GM18499 (cell line): ENCODE results near the gene USH2A.

ENCODE experiments used
- ATAC-seq: cut with Tn5 transposase; IDR thresholded peaks from one replicate; pipeline ENCODE4 v1.9.1; 2021; ENCODE audit warnings: moderate number of reproducible peaks; ENCODE audit not compliant: insufficient read depth, unreplicated experiment

USH2A gene

DNA sequence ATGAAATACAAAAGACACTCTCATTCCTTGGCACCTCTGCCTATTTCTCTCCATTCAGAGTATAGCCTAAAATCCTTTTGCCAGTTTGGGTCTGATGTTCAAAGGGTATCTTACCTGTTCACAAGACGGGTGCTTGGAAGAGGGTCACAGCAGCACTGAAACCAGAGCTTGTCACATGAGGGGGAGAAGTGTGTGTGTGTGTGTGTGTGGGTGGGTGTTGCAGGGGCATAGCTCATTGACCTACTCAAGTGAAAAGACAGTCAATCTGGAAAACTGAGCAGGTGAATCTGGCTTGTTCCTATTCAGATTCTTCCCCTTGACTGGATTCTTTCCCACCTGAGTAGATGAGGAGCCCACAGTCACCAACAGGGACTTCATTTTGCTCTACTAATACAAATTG is 792.2 kb downstream of the USH2A start:
- ATAC-seq = no peak

DNA sequence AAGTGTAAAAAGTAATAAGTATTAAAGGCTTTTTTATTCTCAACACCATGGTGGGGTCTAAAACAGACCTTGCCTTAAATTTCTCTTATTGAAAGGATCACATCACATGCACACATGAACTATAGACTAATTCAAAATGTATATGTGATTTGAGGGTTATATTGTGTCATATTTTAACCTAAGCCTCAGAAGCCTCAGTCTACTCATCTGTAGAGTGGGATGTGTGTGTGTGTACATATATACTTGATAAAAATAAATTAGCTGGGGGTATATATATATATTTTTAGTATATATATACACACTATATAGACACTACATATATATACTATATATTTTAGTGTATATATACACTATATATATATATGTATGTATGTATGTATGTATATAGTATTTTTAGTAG is 797.3 kb downstream of the USH2A start:
- no peak for ATAC-seq

DNA sequence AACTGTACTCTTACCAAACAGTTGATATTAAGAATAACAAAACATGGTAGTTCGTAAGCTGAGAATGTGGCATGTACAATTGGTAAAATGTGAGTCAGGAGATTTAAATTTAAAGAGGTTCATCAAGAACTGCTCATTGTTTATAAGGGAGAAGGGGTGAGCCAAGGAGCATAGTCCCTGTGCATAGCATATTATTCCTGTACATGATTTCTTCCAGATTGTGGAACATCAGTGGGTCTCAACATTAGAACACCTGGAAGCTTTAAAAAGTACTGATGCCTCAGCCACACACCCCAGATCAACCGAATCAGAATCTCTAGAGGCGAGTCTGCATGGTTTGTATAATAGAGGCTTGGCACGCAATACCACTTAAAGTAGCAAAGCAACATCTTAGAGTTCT is 800.1 kb downstream of the USH2A start:
- ATAC-seq = no peak

DNA sequence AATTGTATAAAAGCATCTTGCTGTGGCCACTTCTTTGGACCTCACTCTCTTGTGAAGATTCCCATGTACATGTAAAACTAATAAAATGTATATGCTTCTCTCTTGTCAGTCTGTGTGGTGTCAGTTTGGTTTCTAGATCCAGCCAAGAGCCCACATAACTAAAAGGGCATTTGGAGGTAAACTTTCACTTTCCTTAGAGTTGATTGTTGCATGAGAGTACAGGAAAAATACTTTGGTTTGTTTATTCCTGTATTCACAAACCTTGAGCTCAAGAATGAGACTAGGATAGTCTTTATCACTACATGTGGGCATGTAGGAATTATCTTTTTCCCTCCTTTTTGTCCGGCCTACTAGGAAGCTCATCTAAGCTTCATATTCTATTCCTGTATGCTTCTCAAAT is 805.3 kb downstream of the USH2A start:
- ATAC-seq = no peak

DNA sequence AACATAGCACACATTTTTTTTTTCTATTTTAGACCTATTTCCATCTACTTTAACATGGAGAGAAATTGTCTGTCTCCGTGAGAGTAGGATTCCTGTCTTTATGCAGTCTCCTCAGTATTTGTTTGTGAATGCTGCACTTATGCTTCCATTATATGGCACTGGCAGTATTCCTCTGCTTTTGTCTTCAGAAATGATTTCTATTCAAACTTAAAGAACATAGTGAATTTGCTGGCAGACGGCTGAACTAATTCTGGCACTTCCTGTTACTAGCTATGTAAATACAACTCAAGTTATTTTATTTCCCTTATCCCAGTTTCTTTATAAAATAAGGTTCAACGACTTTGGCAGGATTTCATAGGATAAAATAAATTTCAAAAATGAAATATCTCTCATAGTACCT is 810.9 kb downstream of the USH2A start:
- ATAC-seq = no peak

DNA sequence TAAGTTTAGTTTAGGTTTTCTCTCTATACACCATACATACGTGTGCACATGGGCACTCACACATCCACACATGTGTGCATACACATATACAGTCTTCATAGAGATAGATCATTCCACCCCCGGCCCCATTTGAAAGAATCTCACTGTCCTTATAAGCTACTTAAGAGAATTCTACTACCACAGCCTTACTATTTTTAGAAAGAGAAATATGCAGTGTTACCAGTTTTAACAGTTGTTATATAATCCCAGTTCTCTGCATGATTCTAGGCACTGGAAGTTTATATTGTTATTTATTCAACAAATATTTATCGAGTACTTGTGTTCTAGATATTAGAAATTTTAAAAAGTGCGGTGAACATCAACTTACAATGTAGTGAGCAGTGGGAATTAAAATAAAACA is 814.6 kb downstream of the USH2A start:
- no peak for ATAC-seq

DNA sequence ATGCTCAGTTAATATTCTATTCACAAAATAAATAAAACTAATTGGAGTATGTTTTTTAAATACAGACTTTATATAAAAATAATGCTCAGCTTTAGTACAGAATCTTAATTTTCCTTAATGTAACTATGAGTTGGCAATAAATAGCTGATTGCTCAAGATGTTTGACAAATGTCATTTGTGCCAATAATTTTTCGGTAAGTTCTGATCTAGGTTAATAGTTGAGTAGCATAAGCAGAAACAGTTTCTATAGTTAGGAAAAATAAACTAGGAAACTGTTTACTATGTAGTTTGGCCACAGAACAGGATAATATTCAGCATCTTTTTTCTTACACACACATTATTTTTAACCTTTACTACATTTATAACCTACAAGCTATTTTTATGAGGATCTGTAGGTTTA is 815.8 kb downstream of the USH2A start:
- ATAC-seq = no peak

DNA sequence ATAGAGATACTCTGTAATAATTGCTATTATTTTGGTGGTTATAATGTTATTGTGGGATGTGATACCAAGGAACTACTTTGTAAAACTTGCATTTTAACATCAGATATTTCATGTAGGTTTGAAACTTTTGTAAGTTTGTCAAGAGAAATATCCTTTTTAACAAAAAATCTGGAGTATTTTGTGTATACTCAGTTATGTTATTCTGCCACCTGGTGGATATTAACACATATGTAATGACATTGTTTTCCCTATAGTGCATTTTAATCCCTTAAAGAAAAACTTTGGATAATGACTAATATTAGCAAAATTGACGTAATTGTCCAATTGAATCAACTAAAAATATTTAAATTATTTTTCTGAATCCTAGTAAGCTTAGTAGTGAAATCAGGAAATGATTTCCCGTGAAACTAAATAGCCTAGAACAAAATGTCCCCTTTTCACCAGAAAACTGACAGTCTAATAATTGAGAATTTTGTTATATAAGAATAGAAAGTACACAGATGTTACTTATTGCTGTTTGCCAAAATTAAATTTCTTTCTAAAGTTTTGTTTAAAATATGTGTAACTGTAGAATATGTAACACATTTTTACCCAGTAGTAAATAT is 816.6 kb downstream of the USH2A start:
- ATAC-seq = no peak

DNA sequence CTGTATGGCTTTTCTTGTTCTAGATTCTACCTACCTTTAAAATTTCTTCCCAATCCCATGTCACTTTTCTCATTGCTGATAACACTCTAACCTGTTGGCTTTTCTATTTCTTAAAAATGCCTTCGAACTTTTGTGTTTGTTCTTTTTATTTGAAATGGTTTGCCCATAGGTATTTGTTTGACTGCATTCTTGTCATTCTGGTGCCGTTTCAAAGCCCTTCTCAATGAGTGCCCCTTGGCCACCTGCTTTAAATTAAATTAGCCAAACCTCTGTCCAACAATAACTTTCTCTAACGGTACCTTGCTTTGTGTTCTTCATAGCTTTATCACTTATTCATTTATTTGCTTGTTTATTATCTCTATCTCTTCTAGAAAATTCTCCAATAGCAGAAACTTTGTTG is 817.2 kb downstream of the USH2A start:
- no peak for ATAC-seq

DNA sequence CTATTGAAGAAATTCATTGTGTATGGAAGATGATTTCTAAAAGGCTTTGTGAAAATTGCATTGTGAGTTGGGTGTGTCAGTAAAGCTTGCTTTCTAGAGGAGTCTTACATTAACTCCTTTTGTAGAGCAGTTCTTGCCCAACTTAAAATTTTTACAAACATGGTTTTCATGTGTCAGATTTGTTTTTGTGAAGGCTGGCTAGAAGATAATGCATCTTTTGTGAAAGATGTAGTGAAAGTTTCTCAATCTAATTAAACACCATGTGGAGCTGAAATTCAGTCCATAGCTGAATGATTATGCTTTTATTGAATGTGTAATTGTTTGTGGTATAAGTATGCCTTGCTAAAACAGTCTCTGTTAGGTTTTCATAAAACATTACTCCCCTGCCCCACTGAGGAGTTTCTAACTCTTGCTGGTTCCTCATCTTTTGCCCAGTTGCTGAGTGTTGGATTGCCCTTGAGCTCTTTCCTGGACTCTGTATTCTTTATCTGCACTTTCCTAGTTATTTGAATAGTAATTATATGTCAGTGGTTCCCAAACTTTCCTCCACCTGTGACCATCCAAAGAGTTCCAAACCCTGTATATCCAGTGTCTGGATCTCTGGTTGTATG is 818.1 kb downstream of the USH2A start:
- no peak for ATAC-seq

DNA sequence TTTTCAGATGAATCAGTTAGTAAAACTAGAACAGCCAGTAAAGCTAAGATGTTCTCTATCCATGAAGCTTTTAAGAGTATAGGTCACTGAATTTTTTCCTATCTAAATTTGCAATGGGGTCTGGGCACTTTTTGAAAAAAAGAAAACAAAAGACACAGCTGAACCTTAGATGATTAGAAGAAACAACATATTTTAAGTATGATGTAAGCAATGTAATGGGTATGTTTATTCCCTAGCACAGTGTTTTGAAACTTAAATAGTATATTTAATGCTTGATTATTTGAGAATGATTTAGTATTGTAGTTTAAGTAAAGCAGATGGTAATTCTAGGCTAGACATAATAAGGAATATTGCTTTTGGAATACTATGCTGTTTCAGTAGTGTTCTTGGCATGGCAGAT is 819.9 kb downstream of the USH2A start:
- no peak for ATAC-seq

DNA sequence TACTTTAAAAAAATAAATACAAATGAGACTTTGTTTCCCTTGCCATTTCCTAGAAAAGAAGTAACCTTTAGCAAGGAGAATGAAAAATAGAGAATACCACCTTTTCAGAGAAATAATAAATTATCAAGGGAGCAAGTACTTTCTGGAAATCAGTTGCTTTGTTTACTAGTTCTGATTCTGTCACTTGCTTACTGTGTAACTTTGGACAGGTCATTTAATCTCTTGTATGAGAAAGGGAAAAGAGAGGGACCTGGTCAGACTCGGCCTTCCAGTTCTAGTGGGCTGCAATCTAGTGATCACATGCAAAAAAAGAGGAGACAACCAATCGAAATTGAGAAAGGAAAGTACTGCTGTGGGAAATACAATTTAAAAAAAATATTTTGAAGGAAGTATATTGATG is 822.0 kb downstream of the USH2A start:
- ATAC-seq = no peak

DNA sequence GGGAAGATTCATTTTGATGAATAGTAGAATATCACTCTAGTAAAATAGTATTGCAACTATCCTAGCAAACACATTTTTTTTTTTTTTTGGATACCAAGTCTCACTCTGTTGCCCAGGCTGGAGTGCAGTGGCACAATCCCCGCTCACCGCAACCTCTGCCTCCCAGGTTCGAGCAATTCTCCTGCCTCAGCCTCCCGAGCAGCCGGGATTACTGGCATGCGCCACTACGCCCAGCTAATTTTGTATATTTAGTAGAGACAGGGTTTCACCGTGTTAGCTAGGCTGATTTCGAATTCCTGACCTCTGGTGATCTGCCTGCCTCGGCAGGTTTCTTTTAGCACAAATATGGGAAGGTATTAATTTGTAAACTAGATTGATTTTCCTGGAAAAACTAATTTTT is 822.4 kb downstream of the USH2A start:
- no peak for ATAC-seq

DNA sequence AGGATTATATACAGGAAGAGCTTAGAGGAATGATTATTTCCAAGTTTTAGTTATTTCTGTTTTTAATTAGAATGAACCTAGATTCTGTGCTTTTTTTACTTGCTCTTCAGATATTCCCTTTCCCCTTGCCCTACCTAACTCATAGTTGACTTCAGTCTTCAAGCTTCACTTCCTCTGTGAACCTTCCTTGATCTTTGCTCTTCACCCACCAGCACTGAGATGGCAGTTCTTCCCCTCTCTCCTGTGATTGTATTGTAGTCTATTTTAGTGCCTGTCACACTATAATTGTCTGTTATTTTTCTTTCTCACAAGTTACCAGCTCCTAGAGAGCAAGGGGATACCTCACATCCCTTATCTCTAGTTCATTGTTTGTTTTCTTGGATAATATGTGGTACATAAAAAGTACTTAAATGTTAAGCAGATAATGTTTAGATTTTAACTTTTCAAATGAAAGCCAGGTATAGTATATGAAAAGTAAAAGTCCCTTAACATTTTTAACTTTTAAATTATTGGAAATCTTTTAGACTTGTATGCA is 822.9 kb downstream of the USH2A start:
- no peak for ATAC-seq

DNA sequence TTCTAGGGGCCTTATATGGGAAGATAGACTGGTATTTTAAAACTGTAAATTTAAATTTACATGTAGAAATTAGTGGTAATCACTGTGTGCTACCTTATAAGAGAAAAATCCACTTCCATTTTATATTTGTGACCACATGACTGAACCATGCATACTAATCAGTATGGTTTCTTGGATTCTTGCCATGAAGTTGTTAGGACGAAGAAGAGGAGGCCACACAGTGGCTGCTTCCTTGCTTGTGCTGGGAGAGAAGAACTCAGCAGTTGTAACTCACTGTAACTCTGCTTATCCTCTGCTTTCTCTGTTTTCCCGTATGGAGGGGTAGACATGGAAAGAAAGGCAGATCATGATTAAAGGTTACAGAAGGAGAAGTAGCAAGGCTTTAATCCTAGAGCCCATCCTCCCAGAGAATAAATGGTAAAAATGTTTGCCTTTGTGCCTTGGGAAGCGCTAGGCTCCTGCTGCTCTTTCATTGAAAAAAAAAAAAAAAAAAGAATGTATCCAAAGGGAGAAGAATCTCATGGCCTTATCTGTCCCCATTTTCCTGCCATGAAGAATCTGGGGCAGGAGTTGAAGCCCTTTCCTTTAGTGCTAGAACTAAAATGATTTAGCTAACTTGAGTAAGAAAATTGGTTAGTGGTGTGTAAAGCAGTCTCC is 823.7 kb downstream of the USH2A start:
- ATAC-seq = no peak

DNA sequence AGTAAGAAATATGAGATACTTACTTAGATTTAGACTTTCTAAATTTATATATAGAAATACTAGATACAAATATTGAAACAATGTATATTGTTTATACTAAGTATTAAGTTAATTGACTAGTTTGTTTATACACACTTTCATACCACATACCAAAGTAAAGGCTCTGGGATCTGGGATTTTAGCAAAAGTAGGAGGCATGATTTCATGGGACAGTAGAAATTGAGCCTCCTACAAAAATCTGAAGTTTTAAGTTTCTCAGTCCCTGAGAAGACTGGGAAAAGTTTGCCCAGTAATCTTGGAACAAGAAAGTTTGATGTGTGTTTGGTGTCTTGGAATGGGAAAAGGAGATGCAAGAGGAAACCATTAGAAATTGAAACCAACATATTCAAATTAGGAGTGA is 825.3 kb downstream of the USH2A start:
- no peak for ATAC-seq

DNA sequence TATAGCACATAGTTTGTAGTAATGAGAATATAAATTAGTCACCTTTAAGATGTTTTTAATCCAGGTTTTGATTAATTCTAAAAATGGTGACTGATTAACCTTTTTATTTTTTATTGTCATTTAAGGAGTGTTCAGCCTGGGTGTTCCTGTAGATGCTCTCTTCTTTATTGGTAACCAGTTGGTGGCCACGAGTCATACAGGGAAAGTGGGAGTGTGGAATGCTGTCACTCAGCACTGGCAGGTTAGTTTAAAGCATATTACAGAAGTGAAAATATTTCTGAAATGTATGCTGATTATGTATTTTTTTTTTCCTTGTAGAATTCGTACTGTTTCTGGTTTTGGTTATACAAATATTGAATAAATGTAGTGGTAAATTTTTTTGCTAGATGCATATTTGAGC is 828.0 kb downstream of the USH2A start:
- ATAC-seq = no peak

DNA sequence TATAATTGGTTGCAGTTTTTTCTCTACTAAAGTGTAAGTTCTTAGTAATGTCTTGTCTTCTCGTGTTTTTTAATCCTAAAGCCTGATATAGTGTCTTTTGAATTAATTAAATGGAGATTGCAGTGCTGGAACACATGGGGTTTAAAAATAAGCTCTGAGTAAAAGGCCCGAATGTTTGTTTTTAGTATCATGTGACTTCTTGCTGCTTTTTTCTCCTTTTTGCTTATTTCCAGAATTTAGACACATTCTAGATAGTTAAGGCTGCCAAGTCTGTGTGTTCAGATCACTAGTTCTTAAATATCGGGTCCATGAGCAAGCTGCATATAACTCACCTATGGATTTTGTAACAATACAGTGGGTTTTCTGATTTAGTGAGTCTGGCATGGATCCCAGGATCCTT is 828.6 kb downstream of the USH2A start:
- no peak for ATAC-seq

DNA sequence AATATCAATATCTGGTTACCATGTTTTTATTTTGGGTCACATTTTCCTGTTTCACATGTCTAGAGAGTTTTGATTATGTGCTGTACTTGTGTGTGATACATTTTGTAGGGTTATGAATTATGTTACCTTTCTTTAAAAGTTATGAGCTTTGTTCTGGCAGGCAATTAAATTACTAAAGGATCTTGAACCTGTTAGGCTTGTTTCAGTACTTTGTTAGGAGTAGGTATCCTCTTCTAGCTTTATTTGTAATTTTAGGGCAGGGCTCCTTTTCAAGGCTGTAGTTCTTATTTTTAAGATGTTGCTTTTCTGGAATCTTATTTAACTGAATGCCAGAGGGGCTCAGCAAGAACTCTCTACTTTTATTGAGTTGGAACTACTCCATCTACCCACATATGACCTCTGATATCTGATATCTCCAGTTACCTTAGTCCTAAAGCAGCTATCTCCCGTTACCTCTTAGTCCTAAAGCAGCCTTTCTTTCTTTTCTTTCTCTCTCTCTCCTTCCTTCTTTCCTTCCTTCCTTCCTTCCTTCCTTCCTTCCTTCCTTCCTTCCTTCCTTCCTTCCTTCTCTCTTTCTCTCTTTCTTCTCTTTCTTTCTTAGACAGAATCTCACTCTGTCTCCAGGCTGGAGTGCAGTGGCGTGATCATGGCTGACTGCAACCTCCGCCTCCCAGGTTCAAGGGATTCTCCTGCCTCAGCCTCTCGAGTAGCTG is 832.3 kb downstream of the USH2A start:
- no peak for ATAC-seq

DNA sequence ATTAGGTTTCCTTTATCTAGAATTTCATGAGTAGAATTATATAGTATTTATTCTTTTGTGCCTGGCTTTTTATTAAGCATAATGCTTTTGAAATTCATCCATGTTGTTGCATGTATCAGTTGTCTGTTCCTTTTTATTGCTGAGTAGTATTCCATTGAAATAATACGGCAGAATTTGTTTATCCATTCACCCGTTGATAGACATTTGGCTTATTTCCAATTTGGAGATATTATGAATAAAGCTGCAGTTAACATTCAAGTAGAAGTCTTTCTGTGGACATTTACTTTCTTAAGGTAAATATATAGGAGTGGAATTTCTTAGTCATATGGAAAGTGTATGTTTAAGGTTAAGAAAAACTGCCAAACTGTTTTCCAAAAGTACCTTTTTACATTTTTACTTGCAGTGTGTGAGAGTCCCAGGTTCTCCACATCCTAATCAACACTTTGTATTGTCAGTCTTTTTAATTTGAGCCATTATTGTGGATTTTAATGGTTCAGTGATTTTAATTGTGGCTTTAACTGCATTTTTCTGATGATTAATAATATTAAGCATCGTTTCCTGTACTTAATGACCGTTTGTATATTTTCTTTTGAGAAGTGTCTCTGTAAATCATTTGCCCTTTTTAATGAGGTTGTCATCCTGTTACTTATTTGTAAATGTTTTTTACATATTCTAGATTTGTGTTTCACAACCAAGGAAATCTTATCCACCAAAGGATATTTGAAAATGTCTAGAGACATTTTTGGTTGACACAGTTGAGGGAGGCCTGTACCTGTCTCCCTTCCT is 833.4 kb downstream of the USH2A start:
- no peak for ATAC-seq
